ENCODE measurements around the gene OAS2.
A peak's percentile ranks its signal among the peaks of the same experiment; 100 is the strongest.

The OAS2 gene

DNA sequence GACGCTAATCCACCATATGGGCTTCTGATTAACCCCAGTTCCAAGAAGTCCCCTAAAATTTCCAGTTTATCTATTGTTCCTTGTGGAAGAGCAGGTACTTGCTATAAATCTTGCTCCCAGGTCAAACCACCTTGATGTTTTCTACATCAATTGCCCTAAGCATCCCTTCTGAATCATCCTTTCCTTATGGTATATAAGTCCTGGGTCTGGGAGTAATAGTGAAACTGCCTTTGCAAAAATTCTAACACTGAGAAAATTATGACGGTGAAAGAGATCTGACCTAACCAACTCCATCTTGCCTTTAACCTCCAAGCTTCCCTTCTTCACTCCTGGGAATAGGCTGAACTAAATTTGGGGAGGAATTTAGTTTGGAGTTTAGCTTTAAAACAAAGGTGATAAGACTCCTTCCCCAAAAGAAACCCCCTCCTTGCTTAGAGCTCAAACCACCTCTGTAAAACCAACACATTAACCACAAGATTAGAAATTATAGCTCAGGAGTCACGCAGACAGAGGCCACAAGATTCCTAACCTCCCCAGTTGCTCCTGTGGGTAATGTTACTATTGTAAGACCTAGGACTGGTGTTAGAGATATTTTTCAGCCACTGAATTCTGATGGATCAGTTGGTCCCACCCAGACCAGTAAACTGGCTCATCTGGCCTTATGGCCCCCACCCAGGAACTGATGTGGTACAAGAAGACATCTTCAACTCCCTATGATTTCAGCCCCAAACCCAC is 44.4 kb downstream of the OAS2 start:
- no peak for DNase-seq (ENCODE audit: low spot score)

DNA sequence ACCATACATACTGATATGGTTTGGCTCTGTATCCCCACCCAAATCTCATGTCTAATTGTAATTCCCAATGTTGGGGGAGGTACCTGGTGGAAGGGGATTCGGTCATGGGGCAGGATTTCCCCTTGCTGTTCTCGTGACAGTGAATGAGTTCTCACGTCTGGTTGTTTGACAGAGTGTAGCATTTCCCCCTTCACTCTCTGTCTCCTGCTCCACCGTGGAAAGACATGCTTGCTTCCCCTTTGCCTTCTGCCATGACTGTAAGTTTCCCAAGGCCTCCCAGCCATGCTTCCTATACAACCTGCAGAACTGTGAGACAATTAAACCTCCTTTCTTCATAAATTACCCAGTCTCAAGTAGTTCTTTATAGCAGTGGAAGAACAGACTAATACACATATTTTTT is 49.4 kb downstream of the OAS2 start:
- DNase-seq (ENCODE audit: low spot score), result no peak

DNA sequence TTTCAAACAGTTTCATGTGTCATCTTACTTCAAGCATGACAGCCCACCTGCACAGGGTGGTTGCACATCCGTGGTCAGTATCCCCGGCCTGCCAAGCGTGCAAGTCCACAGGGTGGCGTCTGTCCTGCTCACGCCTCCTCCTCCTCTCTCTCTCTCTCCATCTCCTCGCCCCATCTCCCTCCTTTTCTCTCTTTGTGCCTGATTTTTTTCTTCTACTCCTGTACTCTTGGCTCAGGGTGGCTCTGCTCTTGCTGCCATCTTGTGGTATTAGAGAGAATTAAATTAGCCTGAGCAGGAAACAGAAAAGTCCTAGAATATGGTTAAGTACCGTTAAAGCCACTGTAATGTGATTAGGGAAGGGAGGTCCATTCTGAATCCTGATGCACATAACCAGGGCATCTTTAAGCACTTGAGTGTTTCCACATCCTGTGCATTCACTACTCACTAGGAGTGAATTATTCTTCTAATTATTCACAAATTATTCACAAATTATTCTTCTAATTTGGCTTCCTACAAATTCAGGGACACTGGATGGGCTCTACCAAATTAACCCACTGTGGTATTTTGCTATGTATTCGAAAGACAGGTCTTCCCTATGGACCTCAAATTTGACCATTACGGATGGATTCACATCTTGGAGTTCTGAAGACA is 52.7 kb downstream of the OAS2 start:
- peak; percentile 81 for DNase-seq (ENCODE audit: low spot score)

DNA sequence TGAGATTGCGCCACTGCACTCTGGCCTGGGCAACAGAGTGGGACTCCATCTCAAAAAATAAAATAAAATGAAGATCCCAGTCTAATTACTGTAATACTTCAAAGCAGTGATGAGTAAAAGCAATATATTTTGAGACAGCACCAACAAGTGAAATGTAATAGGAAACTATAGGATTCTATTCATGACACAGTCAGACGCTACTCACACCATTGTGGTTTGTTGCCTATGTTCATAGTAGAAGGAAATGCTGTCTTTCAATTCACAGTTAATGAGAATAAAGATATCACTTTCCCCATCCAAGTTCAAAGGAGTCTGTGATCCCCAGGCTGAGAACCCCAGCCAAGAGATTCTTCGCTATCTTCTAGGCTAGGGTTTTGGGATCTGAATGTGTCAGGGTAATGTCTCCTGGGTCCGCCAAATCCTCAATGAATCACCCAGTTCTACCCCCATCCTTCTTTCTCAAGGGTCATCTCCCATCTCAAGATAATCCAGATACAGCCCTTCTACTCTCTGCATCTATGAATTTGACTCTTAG is 61.7 kb downstream of the OAS2 start:
- no peak for DNase-seq (ENCODE audit: low spot score)

DNA sequence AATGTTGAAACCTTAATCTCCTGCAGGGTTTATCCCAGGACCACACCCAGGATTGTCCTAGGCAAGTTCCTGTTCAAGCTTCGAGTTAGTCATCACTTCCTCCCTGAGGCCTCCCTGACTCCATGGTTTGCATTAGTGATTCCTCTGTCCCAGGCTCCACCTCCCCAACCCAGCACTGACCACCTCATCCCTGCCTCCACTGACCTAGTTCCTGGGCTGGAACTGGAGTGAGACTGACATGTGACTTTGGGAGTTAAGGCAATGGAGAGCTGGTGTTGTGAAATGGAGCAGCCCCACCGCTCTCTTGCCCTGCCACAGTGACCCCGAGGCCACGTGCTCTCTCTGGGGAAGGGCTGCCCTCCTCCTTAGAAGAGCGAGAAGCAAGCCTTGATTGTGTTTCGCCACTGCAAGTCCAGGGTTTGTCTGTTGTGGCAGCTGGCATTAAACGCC is 62.4 kb downstream of the OAS2 start:
- DNase-seq (ENCODE audit: low spot score), result peak; percentile 47

DNA sequence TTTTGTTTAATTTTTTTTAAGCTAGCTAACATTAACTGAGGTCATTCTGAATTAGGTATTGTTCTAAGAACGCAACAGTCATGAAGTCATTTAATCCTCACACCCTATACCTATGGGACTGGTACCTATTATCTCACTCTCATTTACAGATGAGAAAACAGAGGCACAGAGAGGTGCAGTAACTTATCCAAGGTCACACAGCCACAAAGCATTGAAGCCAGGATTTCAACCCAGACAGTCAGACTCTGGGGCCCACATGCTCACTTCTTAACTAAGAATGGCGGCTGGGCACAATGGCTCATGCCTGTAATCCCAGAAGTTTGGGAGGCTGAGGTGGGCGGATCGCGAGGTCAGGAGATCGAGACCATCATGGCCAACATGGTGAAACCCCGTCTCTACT is 63.2 kb downstream of the OAS2 start:
- no peak for DNase-seq (ENCODE audit: low spot score)

DNA sequence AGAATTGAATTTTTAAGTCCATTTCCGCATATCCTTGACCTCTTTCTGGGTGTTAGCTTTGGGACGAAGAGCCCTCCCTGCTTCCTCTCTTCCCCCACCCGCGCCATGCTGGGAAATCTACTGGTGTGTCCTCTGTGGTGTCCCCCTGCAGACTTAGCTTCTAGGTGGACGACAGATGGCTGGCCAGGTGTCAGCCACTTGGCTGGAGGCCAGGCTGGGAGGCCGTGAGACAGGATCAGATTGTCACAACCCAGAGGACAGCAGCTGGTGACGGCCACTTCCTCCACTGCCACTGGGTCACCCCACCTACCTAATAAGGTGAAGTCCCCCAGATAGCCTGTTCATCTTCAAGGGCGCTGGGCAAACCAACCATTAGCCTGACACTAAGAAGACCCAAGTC is 64.9 kb downstream of the OAS2 start:
- no peak for DNase-seq (ENCODE audit: low spot score)

DNA sequence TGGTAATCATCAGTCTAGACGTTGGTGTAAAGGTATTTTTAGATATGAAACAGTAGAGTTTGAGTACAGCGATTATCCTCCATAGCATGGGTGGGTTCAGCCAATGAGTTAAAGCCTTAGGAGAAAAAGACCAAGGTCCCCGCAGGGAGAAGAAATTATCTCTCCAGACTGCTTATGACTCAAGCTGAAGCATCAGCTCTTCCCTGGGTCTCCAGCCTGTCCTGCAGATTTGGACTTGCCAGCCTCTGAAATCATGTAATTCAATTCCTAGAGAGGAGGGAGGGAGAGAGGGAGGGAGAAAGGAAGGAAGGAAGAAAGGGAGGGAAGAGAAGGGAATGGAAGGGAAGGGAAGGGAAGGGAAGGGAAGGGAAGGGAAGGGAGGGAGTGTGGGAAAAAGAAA is 66.2 kb downstream of the OAS2 start:
- no peak for DNase-seq (ENCODE audit: low spot score)

DNA sequence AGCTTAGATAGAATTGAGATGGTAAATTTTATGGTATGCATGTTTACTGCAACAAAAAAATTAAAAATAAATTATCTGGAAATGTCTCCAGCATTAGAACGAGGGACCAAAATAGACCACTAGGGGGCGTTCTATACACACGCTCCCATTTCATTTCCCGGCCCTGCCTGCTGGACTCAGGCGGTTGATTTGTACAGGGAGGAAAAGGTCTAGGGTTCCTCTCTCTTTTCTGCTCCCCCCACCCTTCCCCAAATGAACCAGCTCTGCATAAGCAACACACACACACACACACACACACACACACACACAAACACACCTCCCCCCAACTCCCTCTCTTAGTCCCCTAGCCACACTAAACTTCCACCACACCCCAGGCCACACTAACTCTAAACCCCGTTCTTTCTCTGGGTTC is 70.4 kb downstream of the OAS2 start:
- DNase-seq (ENCODE audit: low spot score), result peak; percentile 88

DNA sequence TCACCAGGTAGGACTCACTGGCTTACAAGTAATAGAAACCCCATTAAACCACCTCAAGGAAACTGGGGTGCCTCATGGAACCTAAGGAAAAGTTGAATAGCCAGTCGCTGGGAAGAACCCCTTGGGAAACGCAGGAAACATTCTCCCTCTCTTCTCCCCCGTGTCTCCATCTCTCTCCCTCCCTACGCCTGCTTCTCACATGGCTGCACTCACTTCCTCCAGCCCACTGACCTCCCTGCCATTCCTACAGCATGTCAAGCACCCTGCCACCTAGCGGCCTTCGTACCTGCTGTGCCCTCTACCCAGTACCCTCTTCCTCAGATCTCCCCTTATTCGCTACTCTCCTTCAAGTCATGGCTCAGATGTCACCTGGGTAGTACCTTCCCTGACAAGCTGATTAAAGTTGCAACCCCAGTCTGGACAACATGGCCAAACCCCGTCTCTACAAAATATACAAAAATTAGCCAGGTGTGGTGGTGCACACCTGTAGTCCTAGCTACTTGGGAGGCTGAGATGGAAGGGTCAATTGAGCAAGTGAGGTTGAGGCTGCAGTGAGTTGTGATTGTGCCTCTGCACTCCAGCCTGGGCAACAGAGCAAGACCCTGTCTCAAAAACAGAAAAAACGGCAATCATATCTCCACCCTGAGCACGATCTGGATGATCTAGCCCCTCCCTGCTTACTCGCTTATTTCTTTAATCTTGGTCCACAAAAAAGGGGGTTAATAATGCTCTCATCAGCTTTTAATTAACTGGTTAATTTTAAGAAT is 71.8 kb downstream of the OAS2 start:
- DNase-seq (ENCODE audit: low spot score), result no peak

DNA sequence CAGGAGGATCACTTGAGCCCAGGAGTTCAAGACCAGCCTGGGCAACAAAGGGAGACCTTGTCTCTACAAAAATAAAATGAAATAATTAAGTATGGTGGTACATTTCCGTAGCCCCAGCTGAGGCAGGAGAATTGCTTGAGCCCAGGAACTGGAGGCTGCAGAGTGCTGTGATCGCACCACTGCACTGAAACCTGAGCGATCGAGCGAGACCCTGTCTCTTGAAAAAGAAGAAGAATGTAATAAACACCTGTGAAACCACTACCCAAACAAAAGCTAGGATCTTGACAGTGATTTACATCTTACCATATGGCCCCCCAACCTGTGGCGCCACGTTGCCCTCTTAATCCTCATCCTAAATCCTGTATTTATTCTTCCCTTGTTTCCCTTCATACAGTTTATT is 72.5 kb downstream of the OAS2 start:
- no peak for DNase-seq (ENCODE audit: low spot score)

DNA sequence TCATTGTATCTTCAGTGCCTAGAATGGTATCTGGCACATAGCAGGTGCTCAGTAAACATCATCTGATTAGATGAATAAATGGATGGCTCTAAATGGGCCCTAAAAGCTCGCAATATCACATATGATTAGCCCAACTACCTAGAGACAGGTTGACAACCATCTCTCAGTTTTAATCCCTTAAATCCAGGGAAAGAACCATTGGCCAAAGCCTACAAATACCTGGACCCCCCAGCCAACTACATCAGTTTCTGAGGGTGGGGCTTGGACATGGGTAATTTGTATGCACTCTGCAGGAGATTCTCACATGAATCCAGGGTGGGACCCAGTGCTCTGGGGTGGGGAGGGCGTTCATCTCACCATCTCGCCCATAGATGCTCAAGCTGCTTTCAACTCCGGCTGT is 73.4 kb downstream of the OAS2 start:
- no peak for DNase-seq (ENCODE audit: low spot score)

DNA sequence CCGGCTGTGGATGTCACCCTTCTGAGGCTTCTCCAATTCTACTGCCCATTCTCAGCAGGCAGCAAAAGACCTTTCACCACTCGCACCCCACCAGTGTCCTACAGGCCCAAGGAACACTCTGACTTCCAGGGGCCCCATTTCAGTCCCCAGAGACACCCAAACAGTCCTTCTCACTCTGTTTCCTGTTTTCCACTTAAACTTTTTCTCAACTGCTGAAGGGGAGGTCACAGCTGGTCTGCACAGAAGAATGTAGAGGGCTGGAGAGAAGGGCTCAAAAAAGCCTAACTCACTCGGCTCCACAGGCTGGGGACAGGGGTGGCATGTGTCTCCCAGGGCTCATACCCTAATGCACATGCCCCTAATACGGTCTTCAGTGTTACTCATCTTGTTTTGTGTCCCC is 74.0 kb downstream of the OAS2 start:
- DNase-seq (ENCODE audit: low spot score), result no peak

DNA sequence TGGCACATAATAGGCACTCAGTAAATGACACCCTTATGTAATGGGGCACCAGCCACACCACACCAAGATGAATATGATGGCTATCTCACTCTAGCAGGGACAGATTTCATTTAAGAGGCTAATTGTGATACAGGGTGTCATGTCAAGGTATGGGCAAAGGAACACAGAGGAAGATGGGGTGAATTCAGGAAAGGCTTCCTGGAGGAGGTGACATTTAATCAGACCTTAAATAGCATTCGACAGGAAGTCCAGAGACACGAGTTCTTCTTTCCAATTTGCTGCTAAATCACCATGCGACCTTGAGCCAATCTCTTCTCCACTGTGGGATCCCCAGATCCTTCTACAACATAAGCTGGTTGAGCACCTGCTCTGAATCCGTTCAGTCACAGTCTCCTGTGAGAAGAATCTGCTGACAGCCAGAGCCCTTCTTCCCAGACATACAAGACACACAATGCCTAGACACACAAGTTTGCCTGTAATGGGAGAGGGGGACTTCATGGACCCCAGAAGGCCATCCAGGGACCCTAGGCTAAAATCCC is 76.7 kb downstream of the OAS2 start:
- no peak for DNase-seq (ENCODE audit: low spot score)

DNA sequence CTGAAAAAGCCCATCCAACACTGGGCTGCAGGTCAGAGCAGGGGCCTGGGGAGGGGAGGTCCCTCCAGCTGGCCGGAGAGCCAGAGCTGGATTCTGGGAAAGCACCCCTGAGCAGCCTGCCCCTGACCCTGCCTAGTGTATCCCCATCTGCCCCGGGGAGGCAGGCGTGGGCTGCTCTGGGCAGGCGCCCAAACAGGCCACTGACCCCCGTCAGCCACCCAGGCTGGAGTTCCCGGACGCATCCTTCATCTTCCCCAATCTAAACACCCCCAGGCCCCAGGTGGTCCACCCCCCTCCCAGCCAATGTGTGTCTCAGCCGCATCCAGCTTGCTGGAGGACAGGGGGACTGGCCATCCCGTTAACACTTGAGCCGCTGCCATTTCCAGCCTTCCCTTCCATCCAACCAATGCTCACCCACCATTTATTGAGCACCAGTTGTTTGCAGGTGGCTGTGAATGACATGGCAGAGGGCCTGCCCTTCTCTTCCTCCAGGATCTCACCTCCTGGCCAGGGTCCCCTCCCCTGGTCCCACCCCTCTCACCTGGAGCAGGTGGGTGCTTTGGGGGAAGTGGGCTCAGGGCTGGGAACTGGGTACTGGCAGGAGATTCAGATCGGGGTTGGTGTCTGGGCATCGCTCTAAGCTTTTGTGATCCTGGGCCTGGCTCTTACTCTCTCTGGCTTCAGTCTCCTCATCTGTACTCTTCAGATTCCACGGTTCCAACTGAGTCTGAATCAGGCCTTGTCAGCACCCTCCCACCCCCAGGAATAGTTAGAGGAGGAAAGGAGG is 77.5 kb downstream of the OAS2 start:
- DNase-seq (ENCODE audit: low spot score), result no peak

DNA sequence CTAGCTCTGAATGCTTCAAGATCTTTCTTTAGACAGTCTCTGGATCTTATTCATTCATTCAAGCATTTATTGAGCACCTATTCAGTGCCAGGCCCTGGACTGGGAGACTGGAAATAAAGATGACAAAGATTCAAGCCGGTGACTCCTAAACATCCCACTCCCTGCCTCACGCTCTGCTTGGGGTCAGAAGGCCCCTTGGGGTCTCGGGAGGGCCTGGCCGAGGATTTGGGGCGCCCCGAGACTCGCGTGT is 78.0 kb downstream of the OAS2 start:
- DNase-seq (ENCODE audit: low spot score), result no peak

DNA sequence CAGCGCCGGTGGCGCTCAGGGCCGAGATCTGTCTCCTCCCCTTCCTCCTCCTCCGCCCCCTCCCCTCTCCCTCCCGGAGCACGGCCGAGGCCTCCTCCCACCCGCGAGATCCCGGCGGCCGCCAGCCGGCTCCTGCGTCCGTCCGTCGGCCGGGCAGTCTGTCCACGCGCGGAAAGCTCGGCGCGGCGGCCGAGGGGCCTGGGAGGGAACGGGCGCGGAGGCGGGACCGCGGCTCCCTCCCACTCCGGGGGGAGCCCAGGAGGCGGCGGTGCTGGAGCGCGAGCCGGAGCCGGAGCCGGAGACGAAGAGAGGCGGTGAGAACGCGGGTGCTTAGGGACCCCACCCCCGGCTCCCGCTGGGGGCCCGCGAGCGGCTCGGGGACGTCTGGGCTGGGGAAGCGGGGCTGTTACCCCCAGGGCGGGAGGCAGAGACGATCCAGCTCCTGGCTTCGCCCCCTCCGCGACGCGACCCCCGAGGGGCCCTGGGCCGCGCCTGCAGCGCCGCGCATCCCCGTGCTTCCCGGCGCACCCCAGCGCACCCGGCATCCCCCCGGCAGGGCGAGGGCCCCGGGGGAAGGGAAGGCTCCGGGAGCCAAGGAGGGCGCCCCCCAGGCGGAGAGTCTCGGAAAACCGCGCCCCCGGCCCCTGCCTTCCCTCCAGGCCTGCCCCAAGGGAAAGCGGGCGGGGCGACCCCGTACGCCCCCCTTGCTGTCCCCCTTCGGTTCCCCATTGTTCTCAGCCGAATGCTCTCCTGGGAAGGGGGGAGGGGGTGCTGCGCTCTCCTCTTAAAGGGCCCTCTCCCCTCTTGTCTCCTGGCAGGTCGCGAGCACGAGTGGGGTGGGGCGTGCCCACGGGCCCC is 78.5 kb downstream of the OAS2 start, which contains the start of gene DTX1:
TSS of gene DTX1 (plus strand) at position 100 of the 858 bp plus-strand sequence. CDS start 1,463 bp downstream, outside the sequence.
- peak; percentile 47 for DNase-seq (ENCODE audit: low spot score)

DNA sequence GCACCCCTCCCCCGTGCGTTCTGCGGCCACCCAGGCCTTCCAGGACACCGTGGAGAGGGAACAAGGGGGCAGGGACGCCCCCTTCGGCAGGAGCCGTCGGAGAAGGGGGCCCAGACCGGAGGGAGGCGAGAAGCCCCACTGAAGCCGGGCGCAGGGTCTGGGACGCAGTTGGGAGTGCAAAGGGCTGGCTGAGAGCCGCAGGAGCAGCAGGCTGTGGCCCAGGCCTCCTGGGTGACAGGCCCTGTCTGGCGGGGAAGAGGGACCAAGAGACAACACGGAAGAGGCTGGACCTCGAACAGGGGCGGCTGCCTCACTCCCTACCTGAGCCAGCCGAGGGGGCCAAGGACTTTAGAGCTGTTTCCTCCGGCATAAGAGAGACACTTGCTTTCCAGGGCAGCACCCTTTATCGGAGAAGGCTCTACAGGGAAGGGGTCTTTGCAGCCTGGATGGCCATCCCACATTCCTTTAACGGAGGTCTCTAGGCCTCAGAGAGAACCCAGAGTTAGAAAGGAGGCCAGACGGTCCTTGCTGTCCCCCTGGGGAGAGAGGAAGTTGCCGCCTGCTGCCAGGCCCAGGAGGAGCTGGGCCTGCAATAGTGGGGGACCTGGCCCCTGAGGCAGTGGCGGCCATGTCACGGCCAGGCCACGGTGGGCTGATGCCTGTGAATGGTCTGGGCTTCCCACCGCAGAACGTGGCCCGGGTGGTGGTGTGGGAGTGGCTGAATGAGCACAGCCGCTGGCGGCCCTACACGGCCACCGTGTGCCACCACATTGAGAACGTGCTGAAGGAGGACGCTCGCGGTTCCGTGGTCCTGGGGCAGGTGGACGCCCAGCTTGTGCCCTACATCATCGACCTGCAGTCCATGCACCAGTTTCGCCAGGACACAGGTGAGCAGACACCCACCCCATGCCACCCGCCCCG is 79.5 kb downstream of the OAS2 start:
- DNase-seq (ENCODE audit: low spot score), result no peak

DNA sequence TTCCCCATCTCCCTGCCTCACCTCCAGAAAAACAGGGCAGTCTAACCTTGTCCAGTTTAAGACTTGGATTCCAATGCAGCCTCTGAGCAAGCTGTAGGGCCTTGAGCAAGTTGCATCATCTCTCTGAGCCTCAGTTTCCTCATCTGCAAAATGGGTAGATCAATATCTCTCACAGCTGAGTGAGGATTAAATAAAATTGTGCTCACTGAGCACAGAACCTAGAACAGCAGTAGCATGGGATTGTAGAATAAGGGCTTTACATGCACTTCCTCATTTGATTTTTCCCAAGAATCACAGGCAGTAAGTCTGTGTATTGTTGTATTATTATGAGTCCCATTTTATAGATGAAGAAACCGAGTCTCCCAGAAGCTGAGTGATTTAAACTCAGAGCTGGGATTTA is 80.2 kb downstream of the OAS2 start:
- DNase-seq (ENCODE audit: low spot score), result no peak

DNA sequence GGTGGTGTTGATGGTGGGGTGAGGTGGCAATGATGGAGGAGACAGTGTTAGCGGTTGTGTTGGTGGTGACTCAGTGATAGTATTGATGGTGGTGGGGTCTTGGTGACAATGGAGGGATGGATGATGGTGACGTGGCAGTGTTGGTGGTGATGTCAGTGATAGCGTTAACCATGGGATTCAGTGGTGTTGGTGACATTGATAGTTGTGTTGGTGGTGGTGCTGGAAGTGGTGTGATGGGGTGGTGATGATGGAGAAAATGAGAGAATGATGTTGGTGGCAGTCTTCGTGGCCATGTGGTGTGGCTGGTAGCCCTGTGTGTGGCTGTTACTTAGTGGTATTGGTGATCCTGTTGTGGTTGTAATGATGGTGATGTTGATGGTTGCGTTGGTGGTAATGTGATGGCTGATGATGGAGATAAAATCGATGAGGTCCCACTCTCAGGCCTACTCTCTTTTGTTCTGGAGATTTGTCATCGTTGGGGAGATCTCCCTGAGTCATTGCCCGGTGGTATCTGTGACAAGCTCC is 80.8 kb downstream of the OAS2 start:
- DNase-seq (ENCODE audit: low spot score), result no peak
